Measurements from ENCODE around the gene CEND1. TPM values are rescaled to one million over a fixed set of nuclear protein-coding genes. Genes with fewer than 3 reads are reported as not detected.

CEND1 gene
- total RNA-seq, 1 experiment from 2014 or later, result 0.81 TPM

DNA sequence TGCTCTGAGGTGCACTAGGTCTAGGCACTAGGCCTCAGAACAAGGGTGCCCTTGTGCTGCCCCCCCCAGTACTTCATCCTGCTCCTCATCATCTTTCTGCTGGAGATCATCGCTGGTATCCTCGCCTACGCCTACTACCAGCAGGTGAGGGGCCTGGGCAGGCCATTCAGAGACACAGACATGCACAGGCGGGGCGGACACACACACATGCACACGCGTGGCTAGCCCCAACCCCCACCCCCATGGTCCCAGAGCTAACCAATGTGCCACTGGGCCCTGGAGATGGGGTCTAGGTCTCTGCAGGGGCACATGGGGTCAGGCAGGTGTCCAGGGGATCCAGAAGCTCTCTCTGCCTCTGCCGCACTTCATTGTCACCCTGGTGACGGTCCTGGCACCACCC lies 46.8 kb upstream of the CEND1 start:
- no peak overlapping the region for H2BK120ac ChIP-seq (ENCODE audit: low read depth, low read length, poor library complexity, severe bottlenecking)
- H3K18ac ChIP-seq (ENCODE audit: insufficient read length, low read depth, low read length), result no peak overlapping the region
- no peak overlapping the region for H3K4me2 ChIP-seq (ENCODE audit: insufficient read depth, insufficient read length, low read length)
- Mint-ChIP-seq H3K36me3 (ENCODE audit: insufficient read depth in 1 of 3, low read depth in 3 of 3) (peaks cover 10 to 54% (median 46%) of the 10 kb centered on the region in 3 experiments; a peak in 6 of 7 replicates), H3K9me3 (no peaks in the 10 kb centered on the region), H3K27ac (no peak overlapping the region), H3K27me3 (ENCODE audit: low read depth) (peaks cover 7% of the 10 kb centered on the region), H3K4me1 (peaks cover 21 to 35% of the 10 kb centered on the region in 2 experiments), H3K4me3 (no peak overlapping the region)
- no peak overlapping the region for H3T11ph ChIP-seq (ENCODE audit: low read length)
- H2AFZ ChIP-seq (ENCODE audit: low read length), result no peak overlapping the region
- H3K23ac ChIP-seq (ENCODE audit: insufficient read length, low read depth, low read length), result no peak overlapping the region
- H3K9me3 ChIP-seq (ENCODE audit: control insufficient read depth, low read depth, low read length), result no peaks in the 10 kb centered on the region
- no peaks in the 10 kb centered on the region for H3K4me1 ChIP-seq (ENCODE audit: insufficient read depth, low read length)
- no peak overlapping the region for H3K14ac ChIP-seq (ENCODE audit: insufficient read depth, low read length)
- H2BK15ac ChIP-seq (ENCODE audit: low read depth, low read length), result no peak overlapping the region
- H3K27me3 ChIP-seq (ENCODE audit: insufficient read depth, low read length), result peaks cover 2% of the 10 kb centered on the region; the same call in 1 of the 2 replicates
- H4K91ac ChIP-seq (ENCODE audit: insufficient read length, low read depth, low read length), result no peak overlapping the region
- H2BK5ac ChIP-seq (ENCODE audit: insufficient read length, low read length), result no peak overlapping the region
- no peaks in the 10 kb centered on the region for H4K20me1 ChIP-seq (ENCODE audit: control insufficient read depth, insufficient read depth, insufficient read length)
- H2BK20ac ChIP-seq (ENCODE audit: low read depth, low read length, poor library complexity, severe bottlenecking), result no peak overlapping the region
- no peak overlapping the region for H3K56ac ChIP-seq (ENCODE audit: insufficient read length, low read depth, low read length)
- no peaks in the 10 kb centered on the region for H3K79me1 ChIP-seq (ENCODE audit: insufficient read depth, low read depth, low read length, poor library complexity, severe bottlenecking)
- H3K79me2 ChIP-seq (ENCODE audit: insufficient read depth, low read length), result no peaks in the 10 kb centered on the region; the same call in 1 of the 2 replicates
- H3K4ac ChIP-seq (ENCODE audit: low read depth, low read length), result no peak overlapping the region
- no peak overlapping the region for H2AK5ac ChIP-seq (ENCODE audit: insufficient read length, low read length)
- no peak overlapping the region for H3K9ac ChIP-seq (ENCODE audit: extremely low read depth, insufficient read length, low read length)
- TF ChIP-seq, protein P1, sequence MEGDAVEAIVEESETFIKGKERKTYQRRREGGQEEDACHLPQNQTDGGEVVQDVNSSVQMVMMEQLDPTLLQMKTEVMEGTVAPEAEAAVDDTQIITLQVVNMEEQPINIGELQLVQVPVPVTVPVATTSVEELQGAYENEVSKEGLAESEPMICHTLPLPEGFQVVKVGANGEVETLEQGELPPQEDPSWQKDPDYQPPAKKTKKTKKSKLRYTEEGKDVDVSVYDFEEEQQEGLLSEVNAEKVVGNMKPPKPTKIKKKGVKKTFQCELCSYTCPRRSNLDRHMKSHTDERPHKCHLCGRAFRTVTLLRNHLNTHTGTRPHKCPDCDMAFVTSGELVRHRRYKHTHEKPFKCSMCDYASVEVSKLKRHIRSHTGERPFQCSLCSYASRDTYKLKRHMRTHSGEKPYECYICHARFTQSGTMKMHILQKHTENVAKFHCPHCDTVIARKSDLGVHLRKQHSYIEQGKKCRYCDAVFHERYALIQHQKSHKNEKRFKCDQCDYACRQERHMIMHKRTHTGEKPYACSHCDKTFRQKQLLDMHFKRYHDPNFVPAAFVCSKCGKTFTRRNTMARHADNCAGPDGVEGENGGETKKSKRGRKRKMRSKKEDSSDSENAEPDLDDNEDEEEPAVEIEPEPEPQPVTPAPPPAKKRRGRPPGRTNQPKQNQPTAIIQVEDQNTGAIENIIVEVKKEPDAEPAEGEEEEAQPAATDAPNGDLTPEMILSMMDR (conservative IDR thresholded peaks at IDR 0.05), result no peak
- no peak overlapping the region for H2BK12ac ChIP-seq (ENCODE audit: insufficient read length, low read depth, low read length)
- no peak overlapping the region for H4K8ac ChIP-seq (replicated peaks; ENCODE audit: insufficient read length, low read depth, low read length)
- no peak overlapping the region for H3K27ac ChIP-seq (ENCODE audit: insufficient read length, low read depth, low read length)
- no peak for DNase-seq
- WGBS (ENCODE audit: extremely low coverage, insufficient read length, low lambda C conversion rate), result no CpG with 5 or more reads among the region's 9 CpGs
- H3K23me2 ChIP-seq (ENCODE audit: insufficient read length, low read depth, low read length, poor library complexity, severe bottlenecking), result peaks cover 8% of the 10 kb centered on the region
- no peak overlapping the region for H4K5ac ChIP-seq (ENCODE audit: insufficient read length, low read depth, low read length)

All from H9 (cell line).